22Rv1 (cell line): ENCODE results near the gene NAIF1.
A peak's percentile ranks its signal among the peaks of the same experiment; 100 is the strongest.
"Not testable (repeated sequence)": the region's sequence is repeated elsewhere in the genome, so short reads cannot be mapped to it uniquely, and the experiment has no call there.

ENCODE experiments used
- H3K27ac ChIP-seq: fragments of 450-650 bp; 2 replicates; pipeline ENCODE4 v1.5.1; 2017
- ZFX ChIP-seq: fragments of 450-650 bp; IDR thresholded peaks from 2 replicates; pipeline ENCODE4 v1.6.1; 2017; ENCODE audit warnings: antibody characterized with exemption, borderline replicate concordance
- TF ChIP-seq, protein P1 (sequence below): fragments of 450-650 bp; IDR thresholded peaks from 2 replicates; pipeline ENCODE4 v1.5.1; 2017; ENCODE audit warnings: mild to moderate bottlenecking

NAIF1 gene, protein sequence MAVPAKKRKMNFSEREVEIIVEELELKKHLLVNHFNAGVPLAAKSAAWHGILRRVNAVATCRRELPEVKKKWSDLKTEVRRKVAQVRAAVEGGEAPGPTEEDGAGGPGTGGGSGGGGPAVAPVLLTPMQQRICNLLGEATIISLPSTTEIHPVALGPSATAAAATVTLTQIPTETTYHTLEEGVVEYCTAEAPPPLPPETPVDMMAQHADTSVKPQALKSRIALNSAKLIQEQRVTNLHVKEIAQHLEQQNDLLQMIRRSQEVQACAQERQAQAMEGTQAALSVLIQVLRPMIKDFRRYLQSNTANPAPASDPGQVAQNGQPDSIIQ

GRCh38 chr9:128066713-128067644, at the start of gene NAIF1:
Gene NAIF1, minus strand, starts transcription at chr9:128067320. Its CDS starts 219 bp downstream, at chr9:128067101.
- TF ChIP-seq, protein P1, sequence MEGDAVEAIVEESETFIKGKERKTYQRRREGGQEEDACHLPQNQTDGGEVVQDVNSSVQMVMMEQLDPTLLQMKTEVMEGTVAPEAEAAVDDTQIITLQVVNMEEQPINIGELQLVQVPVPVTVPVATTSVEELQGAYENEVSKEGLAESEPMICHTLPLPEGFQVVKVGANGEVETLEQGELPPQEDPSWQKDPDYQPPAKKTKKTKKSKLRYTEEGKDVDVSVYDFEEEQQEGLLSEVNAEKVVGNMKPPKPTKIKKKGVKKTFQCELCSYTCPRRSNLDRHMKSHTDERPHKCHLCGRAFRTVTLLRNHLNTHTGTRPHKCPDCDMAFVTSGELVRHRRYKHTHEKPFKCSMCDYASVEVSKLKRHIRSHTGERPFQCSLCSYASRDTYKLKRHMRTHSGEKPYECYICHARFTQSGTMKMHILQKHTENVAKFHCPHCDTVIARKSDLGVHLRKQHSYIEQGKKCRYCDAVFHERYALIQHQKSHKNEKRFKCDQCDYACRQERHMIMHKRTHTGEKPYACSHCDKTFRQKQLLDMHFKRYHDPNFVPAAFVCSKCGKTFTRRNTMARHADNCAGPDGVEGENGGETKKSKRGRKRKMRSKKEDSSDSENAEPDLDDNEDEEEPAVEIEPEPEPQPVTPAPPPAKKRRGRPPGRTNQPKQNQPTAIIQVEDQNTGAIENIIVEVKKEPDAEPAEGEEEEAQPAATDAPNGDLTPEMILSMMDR, result no peak
- TF ChIP-seq ZFX, result no peak
- H3K27ac ChIP-seq, result peak within 1 kb of the TSS; percentile 98

- H3K27ac ChIP-seq, result no peak overlapping the region
- TF ChIP-seq ZFX, result no peak
- TF ChIP-seq, protein P1, result no peak
These were observed 49.3 kb upstream of the NAIF1 start for GRCh38 chr9:128116104-128117083.

- H3K27ac ChIP-seq, result no peak overlapping the region
- TF ChIP-seq, protein P1, result no peak
- no peak for TF ChIP-seq ZFX
These were observed 48.3 kb upstream of the NAIF1 start for GRCh38 chr9:128115187-128116103.

DNA sequence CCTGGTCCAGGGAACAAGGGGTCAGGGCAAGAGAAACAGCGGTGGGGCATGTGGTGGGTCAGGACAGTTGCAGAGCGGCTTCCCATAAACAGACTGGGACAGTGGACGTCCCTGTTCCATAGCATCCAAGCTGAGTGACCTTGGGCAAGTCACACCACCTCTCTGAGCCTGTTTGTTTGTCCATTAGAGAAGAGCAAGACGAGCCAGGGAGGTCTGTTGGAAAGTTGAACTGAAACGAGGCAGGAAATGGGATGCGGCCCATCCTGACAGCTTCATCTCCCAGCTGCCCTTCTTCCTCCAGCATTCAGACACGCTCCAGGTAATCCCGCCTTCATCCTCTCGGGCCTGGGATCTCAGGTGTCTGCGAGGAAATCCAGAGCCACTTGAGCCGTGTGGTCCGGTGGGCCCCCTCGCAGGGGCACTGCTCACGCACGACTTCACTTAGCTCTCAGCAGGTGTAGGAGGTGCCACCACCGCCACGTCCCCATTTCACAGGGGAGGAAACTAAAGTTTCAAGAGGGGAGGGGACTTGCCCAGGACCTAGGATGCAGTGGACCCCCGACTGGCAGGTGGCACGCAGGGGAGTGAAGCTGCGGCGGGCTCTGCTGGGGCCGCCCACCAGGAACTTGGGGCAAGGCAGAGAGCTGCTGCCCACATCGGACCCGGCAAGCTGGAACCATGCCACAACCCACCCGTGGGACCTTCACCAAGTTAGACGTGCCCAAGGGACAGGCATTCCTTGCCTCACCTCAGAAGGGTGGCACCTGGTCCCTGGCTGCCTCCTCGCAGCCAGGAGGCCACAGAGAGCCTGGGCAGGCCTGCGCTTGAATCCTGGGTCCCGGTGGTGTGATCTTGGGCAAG, 47.4 kb upstream of the NAIF1 start:
- H3K27ac ChIP-seq, result no peak overlapping the region
- no peak for TF ChIP-seq ZFX
- TF ChIP-seq, protein P1, result no peak

- no peak overlapping the region for H3K27ac ChIP-seq
- TF ChIP-seq ZFX, result no peak
- TF ChIP-seq, protein P1, result no peak
These were observed 46.6 kb upstream of the NAIF1 start for GRCh38 chr9:128113526-128114325.

- H3K27ac ChIP-seq, result not testable (repeated sequence)
These were observed 44.6 kb upstream of the NAIF1 start for GRCh38 chr9:128111726-128112125.
